Panc1 (cell line): ENCODE data around the gene RANBP3. TPM values are rescaled to one million over a fixed set of nuclear protein-coding genes. Genes with fewer than 3 reads are reported as not detected.

Experiments used
- ATAC-seq: fragments of 200-7000 bp; cut with Tn5 transposase; 2 replicates; pipeline ENCODE4 v1.9.1; 2020; ENCODE audit warnings: mild to moderate bottlenecking, moderate library complexity
- BruUV-seq: library from RNA; stranded (reverse); fragments of 400-500 nt; replicated peaks from 2 replicates; lab custom pipeline; 2021; lab: Mats Ljungman, UMichigan
- CTCF ChIA-PET: fragments of 300-600 bp; sonication (Branson Sonifier 250); formaldehyde crosslinking; loops from one replicate; lab custom pipeline; 2022; ENCODE audit warnings: antibody characterized with exemption; lab: Charles Lee
- POLR2A ChIA-PET: fragments of 300-600 bp; sonication (Branson Sonifier 250); formaldehyde crosslinking; loops from one replicate; lab custom pipeline; 2022; ENCODE audit warnings: antibody characterized with exemption; lab: Charles Lee
- DNase-seq: peaks from one replicate; pipeline ENCODE4 v3.0.0-alpha.2; 2010; ENCODE audit warnings: low read depth, low spot score
- H3K27ac ChIP-seq: 2 replicates; pipeline ENCODE4 v1.5.1; 2011; ENCODE audit warnings: mild to moderate bottlenecking, low read length, inconsistent platforms
- H3K27me3 ChIP-seq: fragments of 200-500 bp; sonication (Bioruptor generic); 2 replicates; pipeline ENCODE4 v1.6.0; 2014; ENCODE audit warnings: low read length, inconsistent platforms; ENCODE audit not compliant: control insufficient read depth, insufficient read depth
- H3K36me3 ChIP-seq: fragments of 200-500 bp; sonication (Bioruptor generic); 2 replicates; pipeline ENCODE4 v1.5.1; 2014; ENCODE audit warnings: inconsistent platforms, mild to moderate bottlenecking, low read length, moderate library complexity; ENCODE audit not compliant: control insufficient read depth, insufficient read depth
- H3K4me1 ChIP-seq: 2 replicates; pipeline ENCODE4 v1.5.1; 2011; ENCODE audit warnings: inconsistent platforms, mild to moderate bottlenecking, low read length, moderate library complexity; ENCODE audit not compliant: control insufficient read depth, insufficient read depth
- H3K4me3 ChIP-seq, 2 experiments: 2 replicates each; pipeline ENCODE4 v1.5.1; 2011 to 2012; ENCODE audit warnings: low read depth in 2 of 2, low read length in 2 of 2, mild to moderate bottlenecking in 2 of 2, inconsistent platforms in 1 of 2, moderate library complexity in 1 of 2
- H3K9me3 ChIP-seq: fragments of 200-500 bp; sonication (Bioruptor generic); 2 replicates; pipeline ENCODE4 v1.5.1; 2014; ENCODE audit warnings: low read depth, mild to moderate bottlenecking, inconsistent platforms, low read length, moderate library complexity; ENCODE audit not compliant: control insufficient read depth, insufficient read depth
- CTCF ChIP-seq: fragments of 450-650 bp; IDR thresholded peaks from 2 replicates; pipeline ENCODE4 v1.5.1; 2017; ENCODE audit warnings: mild to moderate bottlenecking
- POLR2AphosphoS5 ChIP-seq: IDR thresholded peaks from 2 replicates; pipeline ENCODE4 v1.6.1; 2012; ENCODE audit warnings: mild to moderate bottlenecking, low read depth, low read length, moderate library complexity
- REST ChIP-seq, 2 experiments: IDR thresholded peaks; 2 replicates each; pipeline ENCODE4 v1.6.1; 2011 to 2012; ENCODE audit warnings: low read depth in 2 of 2, control low read depth in 1 of 2, low read length in 1 of 2, mild to moderate bottlenecking in 1 of 2, moderate library complexity in 1 of 2; ENCODE audit not compliant: insufficient read depth in 1 of 2
- SIN3A ChIP-seq: IDR thresholded peaks from 2 replicates; pipeline ENCODE4 v1.6.1; 2012; ENCODE audit warnings: low read depth, mild to moderate bottlenecking, low read length, moderate library complexity, borderline replicate concordance; ENCODE audit not compliant: insufficient read depth
- TCF7L2 ChIP-seq: IDR thresholded peaks from 2 replicates; pipeline ENCODE4 v1.6.1; 2011; ENCODE audit warnings: mild to moderate bottlenecking, low read depth, low read length, inconsistent platforms
- in situ Hi-C: cut with HindIII; loops from 2 replicates; pipeline ENCODE4 v1.10.0; 2016; ENCODE audit warnings: low sequenced_read_pairs, low pct_unique_long_range_greater_than_20kb
- intact Hi-C: fragments of 100-400 bp; cut with micrococcal nuclease; formaldehyde crosslinking; loops from one replicate; pipeline ENCODE4 v1.10.0; 2022; ENCODE audit not compliant: unreplicated experiment
- total RNA-seq: library from RNA; stranded (reverse); gene quantifications from one replicate; pipeline ENCODE4 v1.2.1, GENCODE V29; 2021; ENCODE audit not compliant: unreplicated experiment

RANBP3 gene
- total RNA-seq, 1 experiment from 2014 or later, result 54.6 TPM

- ATAC-seq (no peak), DNase-seq (no peak)
- no TSS peak for BruUV-seq
- Histone ChIP-seq H3K9me3 (no peaks in the 10 kb centered on the region), H3K4me1 (no peaks in the 10 kb centered on the region), H3K27ac (no peak overlapping the region), H3K4me3 (no peak overlapping the region), H3K36me3 (no peaks in the 10 kb centered on the region), H3K27me3 (no peaks in the 10 kb centered on the region)
- intact Hi-C loops (no loop called here), in situ Hi-C loops (no loop called here)
- TF ChIP-seq REST (IDR thresholded peaks at IDR 0.05; ENCODE audit: insufficient read depth in 1 of 2, low read depth in 2 of 2, low read length in 1 of 2), result no peak
- TF ChIP-seq POLR2AphosphoS5, result no peak
- TF ChIP-seq TCF7L2, result no peak
- TF ChIP-seq CTCF, result no peak
- no peak for TF ChIP-seq SIN3A
- CTCF ChIA-PET, result no interaction called here
- POLR2A ChIA-PET, result no interaction called here
Observed at GRCh38 chr19:5995606-5996005, 17.7 kb upstream of the RANBP3 start.

GRCh38 chr19:5994405-5995165, 16.6 kb upstream of the RANBP3 start:
- BruUV-seq, result no TSS peak
- peaks cover 5% of the 10 kb centered on the region; the same call in 1 of the 2 replicates for H3K4me1 ChIP-seq
- ChIA-PET POLR2A (no interaction called here), CTCF (no interaction called here)
- no peaks in the 10 kb centered on the region for H3K27me3 ChIP-seq
- TF ChIP-seq REST (IDR thresholded peaks at IDR 0.05; ENCODE audit: insufficient read depth in 1 of 2, low read depth in 2 of 2, low read length in 1 of 2) (no peak), CTCF (no peak), SIN3A (no peak), POLR2AphosphoS5 (no peak), TCF7L2 (no peak)
- no peak for DNase-seq
- H3K9me3 ChIP-seq, result no peaks in the 10 kb centered on the region
- in situ Hi-C loops, result no loop called here
- no peaks in the 10 kb centered on the region for H3K36me3 ChIP-seq
- H3K4me3 ChIP-seq, result no peak overlapping the region
- intact Hi-C loops, result no loop called here
- no peak for ATAC-seq
- no peak overlapping the region for H3K27ac ChIP-seq
